HepG2 (cell line): ENCODE data around the gene NFX1. TPM values are rescaled to one million over a fixed set of nuclear protein-coding genes. Genes with fewer than 3 reads are reported as not detected.
A peak's percentile ranks its signal among the peaks of the same experiment; 100 is the strongest.

Source experiments
- ATF1 ChIP-seq: IDR thresholded peaks from 2 replicates; pipeline ENCODE4 v1.6.1; 2016; ENCODE audit warnings: mild to moderate bottlenecking, control low read depth
- BRCA1 ChIP-seq: sonication (generic); formaldehyde crosslinking; IDR thresholded peaks from 2 replicates; pipeline ENCODE4 v1.4.0; 2020; ENCODE audit warnings: missing genetic modification reagents
- GRHL1 ChIP-seq: sonication (generic); formaldehyde crosslinking; conservative IDR thresholded peaks from 2 replicates; pipeline ENCODE4 v1.8.0; 2022; ENCODE audit warnings: missing genetic modification reagents
- HMG20A ChIP-seq: IDR thresholded peaks from 2 replicates; pipeline ENCODE4 v1.6.1; 2016; ENCODE audit warnings: borderline replicate concordance
- KAT7 ChIP-seq: IDR thresholded peaks from 2 replicates; pipeline ENCODE4 v1.6.1; 2018; ENCODE audit warnings: borderline replicate concordance, missing compliant biosample characterization
- KDM6A ChIP-seq: IDR thresholded peaks from 2 replicates; pipeline ENCODE4 v1.6.1; 2016; ENCODE audit warnings: low read depth
- MIXL1 ChIP-seq: IDR thresholded peaks from 2 replicates; pipeline ENCODE4 v1.6.1; 2016
- NR2F1 ChIP-seq, 2 experiments: fragments of 450-650 bp in 1 of 2; formaldehyde crosslinking in 1 of 2; IDR thresholded peaks; 2 replicates each; pipeline versions ENCODE4 v1.5.0 to v1.6.1; 2016 to 2020; ENCODE audit warnings: mild to moderate bottlenecking in 1 of 2, missing compliant biosample characterization in 1 of 2, missing genetic modification reagents in 1 of 2, moderate library complexity in 1 of 2
- NRL ChIP-seq: sonication (generic); formaldehyde crosslinking; IDR thresholded peaks from 2 replicates; pipeline ENCODE4 v1.5.0; 2020; ENCODE audit warnings: missing genetic modification reagents, mild to moderate bottlenecking, moderate library complexity, borderline replicate concordance
- PITX1 ChIP-seq: sonication (generic); formaldehyde crosslinking; IDR thresholded peaks from 2 replicates; pipeline ENCODE4 v1.5.1; 2020; ENCODE audit warnings: mild to moderate bottlenecking, missing genetic modification reagents
- PRDM15 ChIP-seq: sonication (generic); formaldehyde crosslinking; IDR thresholded peaks from 2 replicates; pipeline ENCODE4 v1.4.0; 2020; ENCODE audit warnings: missing genetic modification reagents
- SKIL ChIP-seq: sonication (generic); formaldehyde crosslinking; IDR thresholded peaks from 2 replicates; pipeline ENCODE4 v1.8.0; 2022; ENCODE audit warnings: missing genetic modification reagents, mild to moderate bottlenecking, moderate library complexity, borderline replicate concordance
- TAF15 ChIP-seq: fragments of 200-400 bp; formaldehyde crosslinking; IDR thresholded peaks from one replicate; pipeline ENCODE4 v1.6.1; 2018; ENCODE audit warnings: mild to moderate bottlenecking, low read depth, low read length; ENCODE audit not compliant: poor library complexity, severe bottlenecking
- THAP8 ChIP-seq: sonication (generic); formaldehyde crosslinking; IDR thresholded peaks from 2 replicates; pipeline ENCODE4 v1.5.1; 2020; ENCODE audit warnings: missing genetic modification reagents, mild to moderate bottlenecking, borderline replicate concordance
- YY1 ChIP-seq: IDR thresholded peaks from 2 replicates; pipeline ENCODE4 v1.6.1; 2011; ENCODE audit warnings: low read length, low read depth, moderate library complexity, mild to moderate bottlenecking; ENCODE audit not compliant: insufficient read depth, insufficient replicate concordance
- ZNF343 ChIP-seq: sonication (generic); formaldehyde crosslinking; IDR thresholded peaks from 2 replicates; pipeline ENCODE4 v1.4.0; 2020; ENCODE audit warnings: mild to moderate bottlenecking, missing genetic modification reagents
- ZNF430 ChIP-seq: sonication (generic); formaldehyde crosslinking; IDR thresholded peaks from 2 replicates; pipeline ENCODE4 v1.9.0; 2021; ENCODE audit warnings: mild to moderate bottlenecking, missing genetic modification reagents
- ZNF607 ChIP-seq: sonication (generic); formaldehyde crosslinking; IDR thresholded peaks from 2 replicates; pipeline ENCODE4 v1.5.1; 2020; ENCODE audit warnings: missing genetic modification reagents, mild to moderate bottlenecking, borderline replicate concordance
- ZNF704 ChIP-seq: sonication (generic); formaldehyde crosslinking; IDR thresholded peaks from 2 replicates; pipeline ENCODE4 v1.8.1; 2023; ENCODE audit warnings: mild to moderate bottlenecking, inconsistent platforms, moderate library complexity, missing genetic modification reagents, borderline replicate concordance
- ZSCAN20 ChIP-seq: sonication (generic); formaldehyde crosslinking; IDR thresholded peaks from 2 replicates; pipeline ENCODE4 v1.4.0; 2020; ENCODE audit warnings: missing genetic modification reagents, mild to moderate bottlenecking, borderline replicate concordance
- polyA plus RNA-seq, 8 experiments: library from polyadenylated mRNA; depleted of rRNA in 3 of 8; stranded (reverse) in 7 of 8; unstranded in 1 of 8; fragments of >200 nt; fragmentation: Illumina TruSeq in 4 of 8; extraction: Trizol in 4 of 8; gene quantifications; 2 replicates each; pipeline versions ENCODE4 v1.2.1 to v1.2.3, GENCODE V29; 2011 to 2016; ENCODE audit warnings: low read depth in 4 of 8, missing spikeins in 1 of 8, mixed read lengths in 1 of 8; ENCODE audit not compliant: insufficient read depth in 1 of 8
- total RNA-seq, 5 experiments: library from RNA; depleted of rRNA; stranded (reverse); fragments of >200 nt; fragmentation: Illumina TruSeq; extraction: Trizol; gene quantifications; 2 replicates each; pipeline ENCODE4 v1.2.3, GENCODE V29; 2016; ENCODE audit warnings: low read depth in 1 of 5

The NFX1 gene
- total and polyA plus RNA-seq, 2 of the 13 experiments (the other 11 are each of a cell fraction or from before 2014, with no cell fraction given), result 23.9 to 27.5 TPM

- no peak for TF ChIP-seq HMG20A (CRISPR knock-in tag)
- no peak for TF ChIP-seq ATF1 (CRISPR knock-in tag)
- TF ChIP-seq KAT7 (CRISPR knock-in tag), result no peak
- no peak for TF ChIP-seq KDM6A (CRISPR knock-in tag)
- no peak for TF ChIP-seq PITX1
- no peak for TF ChIP-seq SKIL (CRISPR knock-in tag)
- TF ChIP-seq ZSCAN20, result peak; percentile 50; the same call in 1 of the 2 replicates
- no peak for TF ChIP-seq GRHL1 (CRISPR knock-in tag)
- no peak for TF ChIP-seq ZNF430 (CRISPR knock-in tag)
- no peak for TF ChIP-seq TAF15
- TF ChIP-seq ZNF704 (CRISPR knock-in tag), result 0 out of 2 replicates have a peak, but pooled peaks have one; percentile 81
- 0 out of 2 replicates have a peak, but pooled peaks have one; percentile 31 for TF ChIP-seq ZNF607 (CRISPR knock-in tag)
- no peak for TF ChIP-seq MIXL1 (CRISPR knock-in tag)
- 0 out of 2 replicates have a peak, but pooled peaks have one; percentile 27 for TF ChIP-seq ZNF343
- peak; percentile 64; the same call in 1 of the 2 replicates for TF ChIP-seq THAP8 (CRISPR knock-in tag)
- TF ChIP-seq NRL (CRISPR knock-in tag), result peak; percentile 83; the same call in 1 of the 2 replicates
- TF ChIP-seq YY1, result peak; percentile 31
- TF ChIP-seq PRDM15, result peak; percentile 88; the same call in 1 of the 2 replicates
- TF ChIP-seq BRCA1 (CRISPR knock-in tag), result 0 out of 2 replicates have a peak, but pooled peaks have one; percentile 71
- TF ChIP-seq NR2F1 (CRISPR knock-in tag; IDR thresholded peaks at IDR 0.05), result no peak
Measured at GRCh38 chr9:33264003-33264472, 26.3 kb upstream of the NFX1 start (continued).
